GM23338 (cell line): ENCODE measurements around the gene SERPINA7. TPM values are rescaled to one million over a fixed set of nuclear protein-coding genes. Genes with fewer than 3 reads are reported as not detected.
"Not testable (repeated sequence)": the region's sequence is repeated elsewhere in the genome, so short reads cannot be mapped to it uniquely, and the experiment has no call there.

Source experiments
- ATAC-seq: fragments of 200-7000 bp; cut with Tn5 transposase; 3 replicates; pipeline ENCODE4 v1.9.1; 2020
- DNase-seq: peaks from one replicate; pipeline ENCODE4 v3.0.0-alpha.2; 2015; ENCODE audit warnings: low spot score
- H2AFZ ChIP-seq: fragments of 200-600 bp; sonication (generic); 2 replicates; pipeline ENCODE4 v1.8.0; 2016; ENCODE audit warnings: antibody characterized with exemption, mild to moderate bottlenecking, moderate library complexity
- H3F3A ChIP-seq: fragments of 200-600 bp; sonication (generic); replicated peaks from 2 replicates; pipeline ENCODE4 v1.8.0; 2017; ENCODE audit warnings: antibody characterized with exemption, mixed run types, low read depth
- H3K27ac ChIP-seq: fragments of 200-600 bp; sonication (generic); 2 replicates; pipeline ENCODE4 v1.6.1; 2016; ENCODE audit warnings: low read depth
- H3K27me3 ChIP-seq: fragments of 200-600 bp; sonication (generic); 2 replicates; pipeline ENCODE4 v1.8.0; 2016; ENCODE audit warnings: mild to moderate bottlenecking, mixed run types, moderate library complexity; ENCODE audit not compliant: insufficient read depth
- H3K36me3 ChIP-seq: fragments of 200-600 bp; sonication (generic); 2 replicates; pipeline ENCODE4 v1.8.0; 2016; ENCODE audit warnings: mild to moderate bottlenecking; ENCODE audit not compliant: insufficient read depth
- H3K4me1 ChIP-seq: fragments of 200-600 bp; sonication (generic); 2 replicates; pipeline ENCODE4 v1.8.0; 2016; ENCODE audit warnings: mild to moderate bottlenecking, moderate library complexity; ENCODE audit not compliant: insufficient read depth
- H3K4me2 ChIP-seq: fragments of 200-600 bp; sonication (generic); 2 replicates; pipeline ENCODE4 v1.7.1; 2017; ENCODE audit warnings: mixed run types
- H3K4me3 ChIP-seq: fragments of 200-600 bp; sonication (generic); 2 replicates; pipeline ENCODE4 v1.6.1; 2016; ENCODE audit warnings: mixed run types
- H3K79me2 ChIP-seq: fragments of 200-600 bp; sonication (generic); replicated peaks from 2 replicates; pipeline ENCODE4 v1.8.0; 2017; ENCODE audit warnings: mild to moderate bottlenecking; ENCODE audit not compliant: insufficient read depth
- H3K9me2 ChIP-seq: fragments of 200-600 bp; sonication (generic); 2 replicates; pipeline ENCODE4 v1.8.0; 2017; ENCODE audit not compliant: insufficient read depth
- H4K20me1 ChIP-seq: fragments of 200-600 bp; sonication (generic); replicated peaks from 2 replicates; pipeline ENCODE4 v1.8.0; 2017; ENCODE audit warnings: mild to moderate bottlenecking; ENCODE audit not compliant: insufficient read depth
- H3K27ac Mint-ChIP-seq: 2 replicates; pipeline ENCODE4 v1.8.0; 2020; ENCODE audit warnings: inconsistent platforms, mild to moderate bottlenecking, moderate library complexity, mixed read lengths
- H3K27me3 Mint-ChIP-seq: 3 replicates; pipeline ENCODE4 v1.8.0; 2022; ENCODE audit warnings: low read depth, mild to moderate bottlenecking, moderate library complexity, mixed read lengths, inconsistent platforms; ENCODE audit not compliant: insufficient read depth, poor library complexity
- H3K36me3 Mint-ChIP-seq: 3 replicates; pipeline ENCODE4 v1.8.0; 2021; ENCODE audit warnings: low read depth, mild to moderate bottlenecking, inconsistent platforms, moderate library complexity, mixed read lengths
- H3K4me1 Mint-ChIP-seq: 3 replicates; pipeline ENCODE4 v1.8.0; 2020; ENCODE audit warnings: mild to moderate bottlenecking, inconsistent platforms, mixed read lengths
- H3K4me3 Mint-ChIP-seq: 3 replicates; pipeline ENCODE4 v1.8.0; 2021; ENCODE audit warnings: moderate library complexity, mild to moderate bottlenecking, inconsistent platforms, mixed read lengths
- H3K9me3 Mint-ChIP-seq: 3 replicates; pipeline ENCODE4 v1.8.0; 2020; ENCODE audit warnings: moderate library complexity, mild to moderate bottlenecking, inconsistent platforms, mixed read lengths
- NANOG ChIP-seq: IDR thresholded peaks from 2 replicates; pipeline ENCODE4 v1.6.1; 2016; ENCODE audit warnings: antibody characterized with exemption, borderline replicate concordance
- POLR2AphosphoS5 ChIP-seq: IDR thresholded peaks from 2 replicates; pipeline ENCODE4 v1.6.1; 2016; ENCODE audit warnings: antibody characterized with exemption, low read depth
- REST ChIP-seq: IDR thresholded peaks from one replicate; pipeline ENCODE4 v1.6.1; 2018; ENCODE audit warnings: antibody characterized with exemption; ENCODE audit not compliant: unreplicated experiment
- ZNF114 ChIP-seq: fragments of 250-450 bp; sonication (Bioruptor Pico); IDR thresholded peaks from 2 replicates; pipeline ENCODE4 v1.5.0; 2020; ENCODE audit warnings: mild to moderate bottlenecking, moderate library complexity
- ZNF331 ChIP-seq: fragments of 250-450 bp; sonication (Bioruptor Pico); IDR thresholded peaks from 2 replicates; pipeline ENCODE4 v1.5.0; 2020; ENCODE audit warnings: low read depth, mild to moderate bottlenecking, moderate library complexity
- ZNF462 ChIP-seq: fragments of 250-450 bp; sonication (Bioruptor Pico); IDR thresholded peaks from 2 replicates; pipeline ENCODE4 v1.5.0; 2020; ENCODE audit warnings: mild to moderate bottlenecking, moderate library complexity
- polyA plus RNA-seq: library from polyadenylated mRNA; unstranded; fragments of >200 nt; fragmentation: Nextera tagmentation; extraction: Ambion mirVana; gene quantifications from 2 replicates; pipeline ENCODE4 v1.2.1, GENCODE V29; 2016
- total RNA-seq: library from RNA; depleted of rRNA; stranded (reverse); fragments of >200 nt; shearing (Covaris generic); gene quantifications from 2 replicates; pipeline ENCODE4 v1.2.3, GENCODE V29; 2014

The SERPINA7 gene
- total and polyA plus RNA-seq, 2 experiments from 2014 or later = not detected

DNA sequence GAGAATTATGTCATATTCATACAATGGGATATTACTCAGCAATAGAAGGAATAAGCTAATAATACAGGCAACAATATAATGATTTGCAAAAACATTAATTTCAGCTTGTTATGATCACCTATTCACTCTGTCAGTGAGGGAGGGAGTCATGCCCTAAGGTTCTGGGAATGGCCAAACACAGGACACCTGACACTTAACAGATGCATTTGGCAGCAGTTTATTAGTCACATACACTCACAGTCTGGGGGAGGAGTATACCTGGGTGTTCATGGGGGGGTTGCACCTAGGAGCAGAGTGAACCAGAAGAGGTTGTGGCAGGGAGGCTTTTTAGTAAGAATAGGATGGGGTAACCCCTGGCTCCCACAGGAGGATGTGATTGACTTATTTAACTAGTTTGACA lies 38.3 kb downstream of the SERPINA7 start (continued):
- no peak for TF ChIP-seq ZNF462 (CRISPR knock-in tag)
- TF ChIP-seq ZNF114 (CRISPR knock-in tag) = no peak

DNA sequence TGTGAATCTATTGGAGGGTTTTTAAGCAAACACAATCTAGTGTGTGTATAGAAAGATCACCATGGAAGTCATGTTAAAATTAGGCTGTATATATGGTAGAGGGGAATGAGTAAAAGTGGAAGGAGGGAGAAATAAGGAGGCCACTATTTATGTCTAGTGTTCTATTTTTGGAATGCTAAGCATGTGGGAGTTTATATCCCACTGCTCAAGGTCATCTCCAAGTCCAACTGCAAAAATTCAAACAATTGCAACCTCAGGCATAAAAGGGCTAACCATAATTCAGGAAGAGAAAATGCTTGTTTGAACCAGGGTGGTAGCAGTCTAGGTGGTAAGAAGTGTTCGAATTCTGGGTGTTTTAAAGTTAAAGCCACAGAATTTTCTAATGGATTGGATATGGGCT lies 39.2 kb downstream of the SERPINA7 start:
- DNase-seq (no peak), ATAC-seq (no peak)
- no peaks in the 10 kb centered on the region for H3F3A ChIP-seq
- Mint-ChIP-seq H3K36me3 (no peaks in the 10 kb centered on the region; the same call in 1 of the 3 replicates), H3K4me1 (no peaks in the 10 kb centered on the region), H3K27me3 (peaks cover 3% of the 10 kb centered on the region), H3K27ac (no peak overlapping the region), H3K9me3 (peaks cover 43% of the 10 kb centered on the region), H3K4me3 (no peak overlapping the region)
- no peak for TF ChIP-seq POLR2AphosphoS5
- TF ChIP-seq NANOG = no peak
- no peak for TF ChIP-seq REST
- TF ChIP-seq ZNF114 (CRISPR knock-in tag) = no peak
- TF ChIP-seq ZNF331 (CRISPR knock-in tag) = no peak
- H3K9me2 ChIP-seq = no peaks in the 10 kb centered on the region
- H3K4me1 ChIP-seq = no peaks in the 10 kb centered on the region
- no peak overlapping the region for H3K4me3 ChIP-seq
- H3K36me3 ChIP-seq = no peaks in the 10 kb centered on the region
- H3K4me2 ChIP-seq = no peak overlapping the region
- no peak overlapping the region for H2AFZ ChIP-seq
- no peak overlapping the region for H3K27ac ChIP-seq
- no peaks in the 10 kb centered on the region for H3K79me2 ChIP-seq
- H3K27me3 ChIP-seq = no peaks in the 10 kb centered on the region
- H4K20me1 ChIP-seq = no peaks in the 10 kb centered on the region

- H3K27me3 ChIP-seq, H3K79me2 ChIP-seq, H3K27ac Mint-ChIP-seq, H3K4me3 Mint-ChIP-seq, H3K9me2 ChIP-seq, H4K20me1 ChIP-seq, H3K4me1 Mint-ChIP-seq, H3K27me3 Mint-ChIP-seq, H3F3A ChIP-seq, ATAC-seq, H3K36me3 ChIP-seq, H2AFZ ChIP-seq, DNase-seq, H3K4me2 ChIP-seq, H3K27ac ChIP-seq, H3K4me1 ChIP-seq, H3K36me3 Mint-ChIP-seq, H3K4me3 ChIP-seq: not testable (repeated sequence)
- H3K9me3 Mint-ChIP-seq = peaks cover 45% of the 10 kb centered on the region
These were observed 50.0 kb downstream of the SERPINA7 start for GRCh38 chrX:105988487-105988886.
